HG02763 (cell line): ENCODE data around the gene APOO.

Experiments
- ATAC-seq: cut with Tn5 transposase; IDR thresholded peaks from one replicate; pipeline ENCODE4 v1.9.1; 2021; ENCODE audit warnings: mild to moderate bottlenecking, moderate library complexity; ENCODE audit not compliant: unreplicated experiment

APOO gene

GRCh38 chrX:23821847-23822246 is 85.9 kb downstream of the APOO start:
- no peak for ATAC-seq

- no peak for ATAC-seq
These were observed 87.4 kb downstream of the APOO start for GRCh38 chrX:23820235-23820782.

- no peak for ATAC-seq
These were observed 88.1 kb downstream of the APOO start for GRCh38 chrX:23819385-23820234.

- ATAC-seq, result no peak
These were observed 89.8 kb downstream of the APOO start for GRCh38 chrX:23817979-23818336.

- no peak for ATAC-seq
These were observed 91.6 kb downstream of the APOO start for GRCh38 chrX:23816179-23816578.

GRCh38 chrX:23815376-23815775 is 92.4 kb downstream of the APOO start:
- no peak for ATAC-seq

GRCh38 chrX:23813808-23814207 is 93.9 kb downstream of the APOO start:
- no peak for ATAC-seq

GRCh38 chrX:23811656-23812055 is 96.1 kb downstream of the APOO start:
- ATAC-seq, result no peak

GRCh38 chrX:23811108-23811651 is 96.6 kb downstream of the APOO start:
- ATAC-seq, result no peak

GRCh38 chrX:23810279-23810678 is 97.5 kb downstream of the APOO start:
- ATAC-seq, result no peak

- ATAC-seq, result no peak
These were observed 102.3 kb downstream of the APOO start for GRCh38 chrX:23805389-23805788.

- no peak for ATAC-seq
These were observed 103.2 kb downstream of the APOO start for GRCh38 chrX:23804578-23804977.

- no peak for ATAC-seq
These were observed 103.8 kb downstream of the APOO start for GRCh38 chrX:23803931-23804381.

GRCh38 chrX:23802431-23802830 is 105.3 kb downstream of the APOO start:
- no peak for ATAC-seq

- ATAC-seq, result no peak
These were observed 108.2 kb downstream of the APOO start for GRCh38 chrX:23799469-23800065.

GRCh38 chrX:23797371-23798128 is 110.2 kb downstream of the APOO start:
- no peak for ATAC-seq

GRCh38 chrX:23795221-23795620 is 112.5 kb downstream of the APOO start:
- ATAC-seq, result no peak

GRCh38 chrX:23792861-23793553 is 114.7 kb downstream of the APOO start:
- ATAC-seq, result no peak

GRCh38 chrX:23790155-23790497 is 117.6 kb downstream of the APOO start:
- no peak for ATAC-seq

- no peak for ATAC-seq
These were observed 118.2 kb downstream of the APOO start for GRCh38 chrX:23789386-23790154.
